ENCODE measurements around the gene KIF4A.
"Not testable (repeated sequence)": the region's sequence is repeated elsewhere in the genome, so short reads cannot be mapped to it uniquely, and the experiment has no call there.

The KIF4A gene

GRCh38 chrX:70360366-70360765, 70.5 kb downstream of the KIF4A start:
- H2AFZ ChIP-seq (ENCODE audit: low read depth, low read length): no peak overlapping the region
- no peak overlapping the region for H3K4me2 ChIP-seq (ENCODE audit: low read length)
- no peak overlapping the region for H3K27ac ChIP-seq (ENCODE audit: low read length)
- H3K9me3 ChIP-seq (ENCODE audit: insufficient read depth, low read length): no peaks in the 10 kb centered on the region
- peaks cover 20% of the 10 kb centered on the region for H3K36me3 ChIP-seq (replicated peaks; ENCODE audit: low read depth, low read length)
- H4K20me1 ChIP-seq (ENCODE audit: insufficient read depth, low read length): no peaks in the 10 kb centered on the region
- H3K4me3 ChIP-seq (ENCODE audit: low read length): no peak overlapping the region
- H3K27me3 ChIP-seq (ENCODE audit: low read depth, low read length): no peaks in the 10 kb centered on the region
- TF ChIP-seq CTCF (IDR thresholded peaks at IDR 0.05; ENCODE audit: low read depth, low read length) (no peak), EZH2phosphoT487 (IDR thresholded peaks at IDR 0.05; ENCODE audit: low read depth) (no peak)
- H3K4me1 ChIP-seq (ENCODE audit: low read length): no peaks in the 10 kb centered on the region
- no peak overlapping the region for H3K9ac ChIP-seq (ENCODE audit: low read length)
- no peaks in the 10 kb centered on the region for H3K79me2 ChIP-seq (ENCODE audit: low read length)

- H3K27me3 ChIP-seq (ENCODE audit: low read depth, low read length); H3K79me2 ChIP-seq (ENCODE audit: low read length); H4K20me1 ChIP-seq (ENCODE audit: insufficient read depth, low read length); H3K4me2 ChIP-seq (ENCODE audit: low read length); H3K4me3 ChIP-seq (ENCODE audit: low read length); H3K4me1 ChIP-seq (ENCODE audit: low read length); H3K36me3 ChIP-seq (replicated peaks; ENCODE audit: low read depth, low read length); H3K9me3 ChIP-seq (ENCODE audit: insufficient read depth, low read length); H3K27ac ChIP-seq (ENCODE audit: low read length); H2AFZ ChIP-seq (ENCODE audit: low read depth, low read length); H3K9ac ChIP-seq (ENCODE audit: low read length): not testable (repeated sequence)
Observed at GRCh38 chrX:70368731-70369130, 78.8 kb downstream of the KIF4A start.

GRCh38 chrX:70386235-70386634, 96.3 kb downstream of the KIF4A start:
- no peak overlapping the region for H3K9ac ChIP-seq (ENCODE audit: low read length)
- peaks cover 5% of the 10 kb centered on the region; the same call in 1 of the 2 replicates for H3K4me1 ChIP-seq (ENCODE audit: low read length)
- peaks cover 19% of the 10 kb centered on the region for H3K36me3 ChIP-seq (replicated peaks; ENCODE audit: low read depth, low read length)
- no peaks in the 10 kb centered on the region for H4K20me1 ChIP-seq (ENCODE audit: insufficient read depth, low read length)
- H3K27ac ChIP-seq (ENCODE audit: low read length): no peak overlapping the region
- no peak overlapping the region for H3K4me2 ChIP-seq (ENCODE audit: low read length)
- no peaks in the 10 kb centered on the region for H3K27me3 ChIP-seq (ENCODE audit: low read depth, low read length)
- H2AFZ ChIP-seq (ENCODE audit: low read depth, low read length): no peak overlapping the region
- TF ChIP-seq EZH2phosphoT487 (IDR thresholded peaks at IDR 0.05; ENCODE audit: low read depth) (no peak), CTCF (IDR thresholded peaks at IDR 0.05; ENCODE audit: low read depth, low read length) (no peak)
- no peaks in the 10 kb centered on the region for H3K79me2 ChIP-seq (ENCODE audit: low read length)
- no peak overlapping the region for H3K4me3 ChIP-seq (ENCODE audit: low read length)
- no peaks in the 10 kb centered on the region for H3K9me3 ChIP-seq (ENCODE audit: insufficient read depth, low read length)

- Histone ChIP-seq H3K4me2 (ENCODE audit: low read length) (no peak overlapping the region), H3K27ac (ENCODE audit: low read length) (no peak overlapping the region), H3K4me1 (ENCODE audit: low read length) (no peaks in the 10 kb centered on the region), H3K9me3 (ENCODE audit: insufficient read depth, low read length) (no peaks in the 10 kb centered on the region), H3K36me3 (replicated peaks; ENCODE audit: low read depth, low read length) (peaks cover 32% of the 10 kb centered on the region), H4K20me1 (ENCODE audit: insufficient read depth, low read length) (no peaks in the 10 kb centered on the region), H2AFZ (ENCODE audit: low read depth, low read length) (no peak overlapping the region), H3K9ac (ENCODE audit: low read length) (no peak overlapping the region), H3K27me3 (ENCODE audit: low read depth, low read length) (no peaks in the 10 kb centered on the region), H3K79me2 (ENCODE audit: low read length) (no peaks in the 10 kb centered on the region), H3K4me3 (ENCODE audit: low read length) (no peak overlapping the region)
- TF ChIP-seq EZH2phosphoT487 (IDR thresholded peaks at IDR 0.05; ENCODE audit: low read depth) (no peak), CTCF (IDR thresholded peaks at IDR 0.05; ENCODE audit: low read depth, low read length) (no peak)
Observed at GRCh38 chrX:70398899-70399298, 109.0 kb downstream of the KIF4A start.

GRCh38 chrX:70400181-70400580, 110.3 kb downstream of the KIF4A start:
- not testable (repeated sequence) for H2AFZ ChIP-seq (ENCODE audit: low read depth, low read length); H3K4me2 ChIP-seq (ENCODE audit: low read length); H4K20me1 ChIP-seq (ENCODE audit: insufficient read depth, low read length); H3K79me2 ChIP-seq (ENCODE audit: low read length); H3K4me3 ChIP-seq (ENCODE audit: low read length); H3K27me3 ChIP-seq (ENCODE audit: low read depth, low read length); H3K27ac ChIP-seq (ENCODE audit: low read length); H3K9ac ChIP-seq (ENCODE audit: low read length); H3K9me3 ChIP-seq (ENCODE audit: insufficient read depth, low read length); H3K4me1 ChIP-seq (ENCODE audit: low read length)
- peaks cover 36% of the 10 kb centered on the region for H3K36me3 ChIP-seq (replicated peaks; ENCODE audit: low read depth, low read length)
